Keratinocyte (primary cell): ENCODE results near the gene JAKMIP3.

ENCODE experiments used
- EZH2 ChIP-seq: IDR thresholded peaks from one replicate; pipeline ENCODE4 v1.6.1; 2012; ENCODE audit warnings: inconsistent platforms, mild to moderate bottlenecking, low read length, moderate library complexity
- TF ChIP-seq, protein P1 (sequence below), 3 experiments: IDR thresholded peaks in 1 of 3; conservative IDR thresholded peaks in 1 of 3; optimal IDR thresholded peaks in 1 of 3; 2 replicates in 2 of 3; 3 replicates in 1 of 3; pipeline versions ENCODE3 to v1.5.1; 2011; ENCODE audit warnings: low read length in 3 of 3, mild to moderate bottlenecking in 3 of 3, moderate library complexity in 2 of 3, control low read depth in 1 of 3, inconsistent platforms in 1 of 3; ENCODE audit not compliant: insufficient read depth in 2 of 3; ENCODE audit errors: extremely low read depth in 1 of 3

DNA sequence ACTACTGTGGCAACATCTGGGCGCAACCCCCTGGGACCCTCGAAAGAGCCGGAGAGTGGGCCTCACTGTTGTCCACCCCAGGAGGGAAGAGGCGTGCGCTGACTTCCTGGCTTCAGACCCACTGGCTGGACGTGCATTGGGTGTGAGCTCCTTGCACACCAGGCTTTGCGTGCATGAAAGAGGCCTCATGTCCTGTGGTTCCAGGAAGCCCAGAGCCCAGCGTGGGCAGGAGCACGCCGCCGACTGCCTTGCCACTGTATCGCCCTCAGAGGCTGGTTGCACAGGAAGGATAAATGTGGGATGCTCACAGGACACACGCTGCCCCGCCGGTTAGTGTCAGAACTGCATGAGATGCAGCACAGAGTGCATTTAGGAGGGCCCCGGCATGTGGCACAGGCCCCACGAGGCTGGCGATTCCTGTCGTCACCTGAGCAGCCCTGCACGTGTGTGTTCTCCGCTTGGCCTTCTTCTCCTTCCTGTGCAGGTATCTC, 8.5 kb upstream of the JAKMIP3 start:
- TF ChIP-seq, protein P1, sequence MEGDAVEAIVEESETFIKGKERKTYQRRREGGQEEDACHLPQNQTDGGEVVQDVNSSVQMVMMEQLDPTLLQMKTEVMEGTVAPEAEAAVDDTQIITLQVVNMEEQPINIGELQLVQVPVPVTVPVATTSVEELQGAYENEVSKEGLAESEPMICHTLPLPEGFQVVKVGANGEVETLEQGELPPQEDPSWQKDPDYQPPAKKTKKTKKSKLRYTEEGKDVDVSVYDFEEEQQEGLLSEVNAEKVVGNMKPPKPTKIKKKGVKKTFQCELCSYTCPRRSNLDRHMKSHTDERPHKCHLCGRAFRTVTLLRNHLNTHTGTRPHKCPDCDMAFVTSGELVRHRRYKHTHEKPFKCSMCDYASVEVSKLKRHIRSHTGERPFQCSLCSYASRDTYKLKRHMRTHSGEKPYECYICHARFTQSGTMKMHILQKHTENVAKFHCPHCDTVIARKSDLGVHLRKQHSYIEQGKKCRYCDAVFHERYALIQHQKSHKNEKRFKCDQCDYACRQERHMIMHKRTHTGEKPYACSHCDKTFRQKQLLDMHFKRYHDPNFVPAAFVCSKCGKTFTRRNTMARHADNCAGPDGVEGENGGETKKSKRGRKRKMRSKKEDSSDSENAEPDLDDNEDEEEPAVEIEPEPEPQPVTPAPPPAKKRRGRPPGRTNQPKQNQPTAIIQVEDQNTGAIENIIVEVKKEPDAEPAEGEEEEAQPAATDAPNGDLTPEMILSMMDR (optimal IDR thresholded peaks at IDR 0.05 in 1 of 3, IDR thresholded peaks at IDR 0.05 in 1 of 3, conservative IDR thresholded peaks at IDR 0.05 in 1 of 3; ENCODE audit: extremely low read depth in 1 of 3, insufficient read depth in 2 of 3, low read length in 3 of 3) = no peak
- no peak for TF ChIP-seq EZH2
